HG03095 (cell line): Measurements from ENCODE around the gene C1orf35.

ENCODE experiments used
- ATAC-seq: cut with Tn5 transposase; IDR thresholded peaks from one replicate; pipeline ENCODE4 v1.9.1; 2021; ENCODE audit warnings: moderate library complexity; ENCODE audit not compliant: unreplicated experiment

Gene C1orf35

GRCh38 chr1:228079601-228080263 lies 23.4 kb downstream of the C1orf35 start:
- ATAC-seq, result no peak

GRCh38 chr1:228079013-228079412 lies 24.1 kb downstream of the C1orf35 start:
- no peak for ATAC-seq

GRCh38 chr1:228077565-228078330 lies 25.4 kb downstream of the C1orf35 start:
- ATAC-seq, result no peak

- no peak for ATAC-seq
Measured at GRCh38 chr1:228076796-228077430, 26.2 kb downstream of the C1orf35 start.

GRCh38 chr1:228075801-228076271 lies 27.3 kb downstream of the C1orf35 start:
- no peak for ATAC-seq

DNA sequence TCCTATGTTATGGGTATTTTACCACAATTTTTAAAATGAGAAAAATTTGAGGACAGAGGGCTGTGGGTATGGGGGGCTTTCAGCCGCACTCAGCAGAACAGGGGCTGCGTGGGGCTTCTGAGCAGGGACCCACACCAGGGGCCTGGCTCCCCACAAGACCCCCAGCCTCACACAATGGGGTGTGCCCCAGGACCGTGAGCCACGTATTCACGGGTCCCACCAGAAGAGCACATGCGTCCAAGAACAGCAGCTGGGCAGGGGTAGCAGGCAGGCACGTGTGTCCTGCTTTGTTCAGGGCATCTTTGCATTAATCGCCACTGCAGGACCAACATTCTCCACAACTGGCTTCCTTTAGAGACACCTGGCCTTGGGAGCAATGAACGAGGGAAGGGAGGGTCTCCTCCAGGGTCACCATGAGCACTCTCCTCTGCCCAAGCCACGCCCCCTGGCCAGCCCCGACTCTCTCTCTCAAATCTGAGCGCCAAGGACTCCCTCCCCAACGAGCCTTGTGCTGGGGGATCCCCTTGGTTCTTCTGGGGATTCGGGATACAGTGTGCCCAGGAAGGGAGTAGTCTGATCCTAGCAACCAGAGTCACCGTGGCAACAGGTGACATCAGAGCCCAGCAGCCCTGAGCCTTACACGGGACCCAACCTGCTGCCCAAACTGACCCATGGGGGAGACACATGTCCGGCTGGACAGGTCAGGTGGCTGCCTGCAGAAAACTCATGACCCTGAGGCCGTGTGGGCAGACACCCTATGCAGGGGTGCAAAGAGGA lies 28.0 kb downstream of the C1orf35 start:
- no peak for ATAC-seq

- ATAC-seq, result no peak
Measured at GRCh38 chr1:228073857-228074545, 29.1 kb downstream of the C1orf35 start.

GRCh38 chr1:228073061-228073856 lies 29.9 kb downstream of the C1orf35 start:
- no peak for ATAC-seq

- ATAC-seq, result no peak
Measured at GRCh38 chr1:228072658-228073043, 30.5 kb downstream of the C1orf35 start.

DNA sequence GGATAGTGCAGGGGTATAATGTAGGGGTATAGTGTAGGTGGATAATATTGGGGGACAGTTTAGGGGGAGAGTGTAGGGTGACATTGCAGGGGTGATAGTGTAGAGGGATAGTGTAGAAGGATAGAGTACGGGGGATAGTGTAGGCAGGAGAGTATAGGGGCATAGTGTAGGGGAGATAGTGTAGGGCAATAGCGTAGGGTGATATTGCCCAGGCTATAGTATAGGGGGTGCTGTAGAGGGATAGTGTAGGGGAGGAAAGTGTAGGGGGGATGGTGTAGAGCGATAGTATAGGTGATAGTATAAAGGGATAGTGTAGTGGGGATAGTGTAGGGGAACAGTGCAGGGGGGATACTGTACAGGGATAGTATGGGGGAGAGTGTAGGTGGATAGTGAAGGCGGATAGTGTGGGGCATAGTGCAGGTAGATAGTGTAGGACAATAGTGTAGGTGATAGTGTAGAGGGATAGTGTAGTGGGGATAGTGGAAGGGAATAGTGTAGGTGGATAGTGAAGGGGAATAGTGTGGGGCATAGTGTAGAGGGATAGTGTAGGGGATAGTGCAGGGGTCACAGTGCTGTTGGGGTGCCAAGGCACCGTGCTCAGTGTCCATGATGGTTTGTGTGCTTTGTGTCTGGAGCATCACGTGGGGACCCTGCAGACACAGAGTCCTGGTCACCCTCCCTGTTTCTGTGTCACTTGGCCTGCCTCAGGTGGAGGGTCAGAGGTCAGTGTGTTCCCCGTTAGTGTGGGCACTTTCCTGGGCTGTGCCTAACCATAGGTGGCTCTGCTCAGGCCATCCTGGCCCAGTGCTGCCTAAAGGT lies 31.1 kb downstream of the C1orf35 start:
- no peak for ATAC-seq

DNA sequence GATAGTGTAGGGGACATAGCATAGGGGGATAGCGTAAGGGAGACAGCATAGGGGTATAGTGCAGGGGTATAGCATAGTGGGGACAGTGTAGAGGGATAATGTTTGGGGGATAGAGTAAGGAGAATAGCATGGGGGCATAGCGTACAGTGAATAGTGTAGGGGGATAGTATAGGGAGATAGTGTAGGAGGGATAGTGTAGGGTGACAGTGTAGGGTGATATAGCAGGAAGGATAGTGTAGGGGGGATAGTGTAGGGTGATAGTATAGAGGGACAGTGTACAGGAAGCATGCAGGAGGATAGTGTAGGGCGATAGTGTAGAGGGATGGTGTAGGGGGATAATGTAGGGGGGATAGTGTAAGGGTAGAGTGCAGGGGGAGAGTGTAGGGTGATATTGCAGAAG lies 32.3 kb downstream of the C1orf35 start:
- ATAC-seq, result no peak

GRCh38 chr1:228070173-228070572 lies 33.0 kb downstream of the C1orf35 start:
- ATAC-seq, result no peak

GRCh38 chr1:228068359-228068758 lies 34.8 kb downstream of the C1orf35 start:
- no peak for ATAC-seq

GRCh38 chr1:228066891-228067654 lies 36.1 kb downstream of the C1orf35 start:
- no peak for ATAC-seq

- ATAC-seq, result no peak
Measured at GRCh38 chr1:228066416-228066815, 36.7 kb downstream of the C1orf35 start.

- ATAC-seq, result no peak
Measured at GRCh38 chr1:228065543-228066347, 37.4 kb downstream of the C1orf35 start.
